ENCODE data around the gene NPM1. TPM values are rescaled to one million over a fixed set of nuclear protein-coding genes. Genes with fewer than 3 reads are reported as not detected.

NPM1 gene
- total and polyA plus RNA-seq, 2 of the 13 experiments (the other 11 are each of a cell fraction or from before 2014, with no cell fraction given) = 2,047 to 3,353 TPM

GRCh38 chr5:171418982-171419687, 31.5 kb downstream of the NPM1 start, which contains the start of gene FGF18 (continued):
- peak; percentile 60 for TF ChIP-seq KDM2A (CRISPR knock-in tag; IDR thresholded peaks at IDR 0.05; ENCODE audit: borderline replicate concordance, low read depth)

GRCh38 chr5:171419688-171420430, 32.2 kb downstream of the NPM1 start:
- peaks cover 16% of the 10 kb centered on the region for H4K20me1 ChIP-seq (ENCODE audit: insufficient read depth, low read length)
- peak overlapping the region; percentile 69 for H3K4me2 ChIP-seq (ENCODE audit: low read depth, low read length)
- no peak overlapping the region for H3K27ac ChIP-seq (ENCODE audit: extremely low read length, insufficient read depth, low read length)
- H3K4me3 ChIP-seq (replicated peaks in 1 of 3; ENCODE audit: insufficient read depth in 1 of 3, low read depth in 2 of 3, low read length in 3 of 3) = peak overlapping the region; percentile 34 to 69 (median 41); a peak in 4 of 6 replicates
- H3K36me3 ChIP-seq (replicated peaks in 1 of 2; ENCODE audit: control insufficient read depth in 1 of 2, insufficient read depth in 2 of 2, low read length in 2 of 2) = no peaks in the 10 kb centered on the region
- BruUV-seq (replicated peaks) = no TSS peak
- in situ Hi-C loops (cut with HindIII; ENCODE audit: extremely low pct_ligation_motif_present, low pct_unique_long_range_greater_than_20kb) (loop anchor here (5.0 to 10.0 kb wide), 4 partner anchors 175 to 622 kb away; no protein-coding TSS in a partner anchor), intact Hi-C loops (cut with micrococcal nuclease; ENCODE audit: unreplicated experiment) (loop anchor here (1.0 to 5.0 kb wide), 3 partner anchors 439 to 622 kb away; no protein-coding TSS in a partner anchor)
- H3K4me1 ChIP-seq (ENCODE audit: insufficient read depth, low read length) = peaks cover 11% of the 10 kb centered on the region
- 6% methylated on average over 10 of the region's 95 CpGs for WGBS (ENCODE audit: low lambda C conversion rate)
- H3K9ac ChIP-seq (ENCODE audit: insufficient read depth, low read depth, low read length) = no peak overlapping the region
- FAIRE-seq (no peak), ATAC-seq (peak; percentile 18), DNase-seq (ENCODE audit: low spot score) (no peak)
- no peaks in the 10 kb centered on the region for H3K79me2 ChIP-seq (ENCODE audit: insufficient read depth, low read length)
- POLR2A ChIA-PET = interaction anchor here (2.4 kb wide), 1 partner anchor 32 kb away, joined by 13 read pairs; the partner anchor contains the start of gene NPM1
- CTCF ChIA-PET (ENCODE audit: low intra/inter-chr PET ratio, low total read pairs) = interaction anchor here (1.6 kb wide), 1 partner anchor 488 kb away, joined by 12 read pairs; no protein-coding TSS in a partner anchor
- TF ChIP-seq ZNF737 (CRISPR knock-in tag; IDR thresholded peaks at IDR 0.05; ENCODE audit: borderline replicate concordance) = no peak
- TF ChIP-seq HNRNPLL (IDR thresholded peaks at IDR 0.05; ENCODE audit: low read depth, low read length, poor library complexity, severe bottlenecking) = peak; percentile 79
- TF ChIP-seq PRDM15 (CRISPR knock-in tag; IDR thresholded peaks at IDR 0.05) = no peak
- peak; percentile 3; the same call in 1 of the 2 replicates for TF ChIP-seq UBTF (CRISPR knock-in tag; IDR thresholded peaks at IDR 0.05)
- TF ChIP-seq ZBTB21 (CRISPR knock-in tag; IDR thresholded peaks at IDR 0.05) = no peak
- peak; percentile 97 for TF ChIP-seq ZNF777 (CRISPR knock-in tag; IDR thresholded peaks at IDR 0.05)
- H3K9me3 ChIP-seq (ENCODE audit: low read length) = no peaks in the 10 kb centered on the region
- peaks cover 0 to 23% of the 10 kb centered on the region in 2 experiments; a peak in 4 of 5 replicates for H3K27me3 ChIP-seq (ENCODE audit: control insufficient read depth in 1 of 2, insufficient read depth in 2 of 2, low read length in 2 of 2)
- H2AFZ ChIP-seq (ENCODE audit: low read length) = no peak overlapping the region

Data from HepG2 (cell line).